ENCODE measurements around the gene MAJIN. TPM values are rescaled to one million over a fixed set of nuclear protein-coding genes. Genes with fewer than 3 reads are reported as not detected.
A peak's percentile ranks its signal among the peaks of the same experiment; 100 is the strongest.

Gene MAJIN
- total RNA-seq, 5 donors from 2014 or later (not counting 1 experiment from before 2014, with no cell fraction given), result 0.44 to 1.8 (median 0.82) TPM; not detected in 1

GRCh38 chr11:64894812-64895452, 77.0 kb downstream of the MAJIN start:
- ATAC-seq (replicated peaks in 1 of 4) (peak in 1 of 4 experiments; percentile 2), DNase-seq (no peak)
- Histone ChIP-seq H3K27ac (ENCODE audit: low read length) (no peak overlapping the region), H3K4me1 (ENCODE audit: control insufficient read depth in 1 of 2, extremely low read depth in 1 of 2, insufficient read depth in 2 of 2, low read length in 2 of 2) (peaks cover 2 to 15% of the 10 kb centered on the region in 2 experiments), H3K36me3 (ENCODE audit: control insufficient read depth in 2 of 2, extremely low read depth in 1 of 2, insufficient read depth in 1 of 2, low read length in 1 of 2) (peaks cover 14 to 28% of the 10 kb centered on the region in 2 donors), H3K27me3 (replicated peaks in 1 of 2; ENCODE audit: control insufficient read depth in 2 of 2, extremely low read depth in 1 of 2, insufficient read depth in 2 of 2, low read length in 1 of 2) (no peaks in the 10 kb centered on the region), H3K4me3 (ENCODE audit: control insufficient read depth in 1 of 2, extremely low read depth in 1 of 2, low read length in 1 of 2) (no peak overlapping the region), H3K9me3 (no peaks in the 10 kb centered on the region)
- 83% methylated on average over 33 of the region's 39 CpGs for whole genome bisulfite sequencing (ENCODE audit: insufficient coverage)
- no peaks in the 10 kb centered on the region for H3K27me3 Mint-ChIP-seq
- peaks cover under 1 to 7% (median 5%) of the 10 kb centered on the region in 3 donors for H3K4me1 Mint-ChIP-seq
- CTCF ChIA-PET, result interaction anchor here (0.6 to 4.2 kb wide), 4 partner anchors 20 to 64 kb away, joined by 3 to 25 read pairs (median 6); partner anchors contain the start of gene CDC42BPG (in 1 of the 2)
- peaks cover 20% of the 10 kb centered on the region for H3K36me3 Mint-ChIP-seq
- no peak overlapping the region for H3K27ac Mint-ChIP-seq
- POLR2A ChIA-PET, result interaction anchor here in 1 of 2 donors (0.6 kb wide), 1 partner anchor 49 kb away, joined by 8 read pairs; no protein-coding TSS in a partner anchor
- no peaks in the 10 kb centered on the region for H3K9me3 Mint-ChIP-seq
- no peak overlapping the region for H3K4me3 Mint-ChIP-seq

- Mint-ChIP-seq H3K27ac (peak overlapping the region in 1 of 2 donors; percentile 16), H3K4me1 (peaks cover 0 to 2% (median 2%) of the 10 kb centered on the region in 3 donors), H3K36me3 (peaks cover 16% of the 10 kb centered on the region), H3K9me3 (no peaks in the 10 kb centered on the region), H3K27me3 (no peaks in the 10 kb centered on the region), H3K4me3 (no peak overlapping the region)
- peaks cover 2 to 9% of the 10 kb centered on the region in 2 experiments for H3K4me1 ChIP-seq (ENCODE audit: control insufficient read depth in 1 of 2, extremely low read depth in 1 of 2, insufficient read depth in 2 of 2, low read length in 2 of 2)
- ChIA-PET CTCF (interaction anchor here (0.6 to 4.2 kb wide), 7 partner anchors 19 to 64 kb away, joined by 3 to 25 read pairs (median 4); partner anchors contain the start of gene CDC42BPG (in 1 of the 2)), POLR2A (interaction anchor here in 1 of 2 donors (0.6 to 1.3 kb wide), 2 partner anchors 9 to 49 kb away, joined by 3 to 8 read pairs; no protein-coding TSS in a partner anchor)
- H3K27me3 ChIP-seq (replicated peaks in 1 of 2; ENCODE audit: control insufficient read depth in 2 of 2, extremely low read depth in 1 of 2, insufficient read depth in 2 of 2, low read length in 1 of 2), result no peaks in the 10 kb centered on the region
- H3K9me3 ChIP-seq, result no peaks in the 10 kb centered on the region
- no peak overlapping the region for H3K4me3 ChIP-seq (ENCODE audit: control insufficient read depth in 1 of 2, extremely low read depth in 1 of 2, low read length in 1 of 2)
- ATAC-seq (replicated peaks in 1 of 4) (peak; percentile 80 to 96 (median 94)), DNase-seq (peak; percentile 69 to 95 (median 88))
- WGBS (ENCODE audit: insufficient coverage), result 23% methylated on average over 5 of the region's 14 CpGs
- peaks cover 14 to 28% of the 10 kb centered on the region in 2 donors for H3K36me3 ChIP-seq (ENCODE audit: control insufficient read depth in 2 of 2, extremely low read depth in 1 of 2, insufficient read depth in 1 of 2, low read length in 1 of 2)
- H3K27ac ChIP-seq (ENCODE audit: low read length), result no peak overlapping the region
Observed at GRCh38 chr11:64894070-64894811, 77.7 kb downstream of the MAJIN start.

- Histone ChIP-seq H3K4me3 (ENCODE audit: control insufficient read depth in 1 of 2, extremely low read depth in 1 of 2, low read length in 1 of 2) (no peak overlapping the region), H3K27ac (ENCODE audit: low read length) (no peak overlapping the region), H3K9me3 (no peaks in the 10 kb centered on the region), H3K36me3 (ENCODE audit: control insufficient read depth in 2 of 2, extremely low read depth in 1 of 2, insufficient read depth in 1 of 2, low read length in 1 of 2) (peaks cover 14 to 25% of the 10 kb centered on the region in 2 donors), H3K4me1 (ENCODE audit: control insufficient read depth in 1 of 2, extremely low read depth in 1 of 2, insufficient read depth in 2 of 2, low read length in 2 of 2) (peaks cover 2 to 13% of the 10 kb centered on the region in 2 experiments), H3K27me3 (replicated peaks in 1 of 2; ENCODE audit: control insufficient read depth in 2 of 2, extremely low read depth in 1 of 2, insufficient read depth in 2 of 2, low read length in 1 of 2) (no peaks in the 10 kb centered on the region)
- no peaks in the 10 kb centered on the region for H3K27me3 Mint-ChIP-seq
- no peaks in the 10 kb centered on the region for H3K9me3 Mint-ChIP-seq
- no peak overlapping the region for H3K27ac Mint-ChIP-seq
- no peak overlapping the region for H3K4me3 Mint-ChIP-seq
- 86% methylated on average over 17 of the region's 25 CpGs for WGBS (ENCODE audit: insufficient coverage)
- peaks cover 13% of the 10 kb centered on the region for H3K36me3 Mint-ChIP-seq
- CTCF ChIA-PET, result interaction anchor here (0.9 to 4.2 kb wide), 5 partner anchors 21 to 49 kb away, joined by 3 to 25 read pairs (median 3); partner anchors contain the start of gene CDC42BPG (in 1 of the 2)
- DNase-seq (no peak), ATAC-seq (replicated peaks in 1 of 4) (no peak)
- peaks cover 0 to 2% (median 0%) of the 10 kb centered on the region in 3 donors for H3K4me1 Mint-ChIP-seq
- POLR2A ChIA-PET, result interaction anchor here in 1 of 2 donors (1.3 kb wide), 1 partner anchor 10 kb away, joined by 3 read pairs; no protein-coding TSS in a partner anchor
Observed at GRCh38 chr11:64893194-64894069, 78.5 kb downstream of the MAJIN start.

GRCh38 chr11:64892838-64893193, 79.1 kb downstream of the MAJIN start:
- WGBS (ENCODE audit: insufficient coverage), result 99% methylated on average over 9 of the region's 10 CpGs
- no peak overlapping the region for H3K27ac Mint-ChIP-seq
- Histone ChIP-seq H3K4me1 (ENCODE audit: control insufficient read depth in 1 of 2, extremely low read depth in 1 of 2, insufficient read depth in 2 of 2, low read length in 2 of 2) (peaks cover 7 to 19% of the 10 kb centered on the region in 2 experiments), H3K27me3 (replicated peaks in 1 of 2; ENCODE audit: control insufficient read depth in 2 of 2, extremely low read depth in 1 of 2, insufficient read depth in 2 of 2, low read length in 1 of 2) (no peaks in the 10 kb centered on the region), H3K9me3 (no peaks in the 10 kb centered on the region), H3K27ac (ENCODE audit: low read length) (no peak overlapping the region), H3K4me3 (ENCODE audit: control insufficient read depth in 1 of 2, extremely low read depth in 1 of 2, low read length in 1 of 2) (no peak overlapping the region), H3K36me3 (ENCODE audit: control insufficient read depth in 2 of 2, extremely low read depth in 1 of 2, insufficient read depth in 1 of 2, low read length in 1 of 2) (peaks cover 14 to 20% of the 10 kb centered on the region in 2 donors)
- H3K27me3 Mint-ChIP-seq, result no peaks in the 10 kb centered on the region
- no peaks in the 10 kb centered on the region for H3K9me3 Mint-ChIP-seq
- ATAC-seq (replicated peaks in 1 of 4) (no peak), DNase-seq (no peak)
- H3K36me3 Mint-ChIP-seq, result peaks cover 10% of the 10 kb centered on the region
- ChIA-PET POLR2A (no interaction called here), CTCF (interaction anchor here in 1 of 2 donors (4.2 kb wide), 1 partner anchor 45 kb away, joined by 25 read pairs; no protein-coding TSS in a partner anchor)
- H3K4me3 Mint-ChIP-seq, result no peak overlapping the region
- H3K4me1 Mint-ChIP-seq, result peaks cover 5 to 7% (median 6%) of the 10 kb centered on the region in 3 donors

GRCh38 chr11:64892411-64892831, 79.5 kb downstream of the MAJIN start:
- Mint-ChIP-seq H3K36me3 (peaks cover 10% of the 10 kb centered on the region), H3K4me1 (peaks cover 8 to 10% (median 10%) of the 10 kb centered on the region in 3 donors), H3K27ac (no peak overlapping the region), H3K9me3 (no peaks in the 10 kb centered on the region), H3K27me3 (no peaks in the 10 kb centered on the region), H3K4me3 (no peak overlapping the region)
- ChIA-PET CTCF (interaction anchor here (1.0 to 4.2 kb wide), 2 partner anchors 44 to 45 kb away, joined by 4 to 25 read pairs; no protein-coding TSS in a partner anchor), POLR2A (no interaction called here)
- Histone ChIP-seq H3K27me3 (replicated peaks in 1 of 2; ENCODE audit: control insufficient read depth in 2 of 2, extremely low read depth in 1 of 2, insufficient read depth in 2 of 2, low read length in 1 of 2) (no peaks in the 10 kb centered on the region), H3K4me3 (ENCODE audit: control insufficient read depth in 1 of 2, extremely low read depth in 1 of 2, low read length in 1 of 2) (no peak overlapping the region), H3K36me3 (ENCODE audit: control insufficient read depth in 2 of 2, extremely low read depth in 1 of 2, insufficient read depth in 1 of 2, low read length in 1 of 2) (peaks cover 14 to 16% of the 10 kb centered on the region in 2 donors), H3K4me1 (ENCODE audit: control insufficient read depth in 1 of 2, extremely low read depth in 1 of 2, insufficient read depth in 2 of 2, low read length in 2 of 2) (peaks cover 10 to 23% of the 10 kb centered on the region in 2 experiments), H3K27ac (ENCODE audit: low read length) (no peak overlapping the region), H3K9me3 (no peaks in the 10 kb centered on the region)
- DNase-seq, result no peak
- ATAC-seq (replicated peaks in 1 of 4), result no peak
- WGBS (ENCODE audit: insufficient coverage), result 88% methylated on average over 10 of the region's 11 CpGs

All from T-cell (primary cell).